Heart left ventricle (tissue), 13 donors: ENCODE measurements around the gene ABCC4.

Experiments used
- CTCF ChIP-seq, 12 donors: fragments of 200-600 bp; sonication (generic) in 4 of 12; IDR thresholded peaks; one replicate each; pipeline versions ENCODE4 v1.5.0 to v1.8.0; 2018 to 2022; ENCODE audit warnings: antibody characterized with exemption in 12 of 12, mild to moderate bottlenecking in 5 of 12
- POLR2A ChIP-seq, 2 donors: fragments of 450-650 bp; IDR thresholded peaks; one replicate each; pipeline ENCODE4 v1.6.1; 2017; ENCODE audit warnings: antibody characterized with exemption in 2 of 2, mild to moderate bottlenecking in 2 of 2, moderate library complexity in 2 of 2
- donor health status: ischemic (EF 13 %, LVEDD 7.1; RV severe dilation, severe dysfunction).
- donor health status: DM: no; HTN: yes; CAD: no.
- donor health status: DM: no; HTN: no; CAD: no.
- donor health status: ischemic (EF 25% LVEDD 6.9; RV normal size, moderate dysfunction).
- donor health status: ischemic (EF 25% LVEDD 5.7; RV mildly dilated, moderate dysfunction).
- donor health status: ischemic (EF 35%, LVEDD 5.7; RV mildly dilated, moderate dysfunction).
- donor health status: nonischemic (EF 11% LVEDD 7.7; RV severe dilation, severe dysfunction).
- donor health status: DM: yes; HTN: yes; CAD: no.
- donor health status: PGD.
- donor health status: ischemic (EF 29% LVEDD 5.4; RV normal size, mild dysfunction).
- donor health status: nonischemic (EF 23%, LVEDD 6.1; RV moderate dilation, normal function).

- TF ChIP-seq CTCF (IDR thresholded peaks at IDR 0.05) (no peak), POLR2A (IDR thresholded peaks at IDR 0.05) (no peak)
These were observed 269.1 kb downstream of the ABCC4 start for GRCh38 chr13:95032121-95032520.
